GM21825 (cell line): ENCODE data around the gene CELF4.
"Not testable (repeated sequence)": the region's sequence is repeated elsewhere in the genome, so short reads cannot be mapped to it uniquely, and the experiment has no call there.

Source experiments
- ATAC-seq: cut with Tn5 transposase; IDR thresholded peaks from one replicate; pipeline ENCODE4 v1.9.1; 2021; ENCODE audit warnings: mild to moderate bottlenecking, moderate library complexity; ENCODE audit not compliant: unreplicated experiment

CELF4 gene

DNA sequence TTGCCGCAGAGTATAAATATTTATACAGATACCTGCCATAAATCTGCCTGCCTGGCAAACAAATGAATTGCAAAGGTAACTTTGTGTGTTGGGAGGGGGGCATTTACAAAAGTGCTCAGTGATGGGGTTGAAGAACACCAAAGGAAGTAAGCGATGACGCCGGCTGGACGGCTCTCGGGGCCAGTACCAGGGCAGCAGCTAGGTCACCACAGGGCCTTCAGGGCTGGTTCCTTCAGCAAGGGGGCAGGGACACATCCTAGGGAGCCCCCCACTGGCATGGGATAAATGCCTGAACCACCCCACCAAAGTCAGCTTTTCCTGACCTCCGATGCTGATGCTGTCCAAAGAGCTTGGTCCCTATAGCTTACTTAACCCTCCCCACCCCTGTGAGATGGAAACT is 190.4 kb downstream of the CELF4 start:
- ATAC-seq: no peak

- ATAC-seq: no peak
Measured at GRCh38 chr18:37368110-37368954, 197.3 kb downstream of the CELF4 start.

DNA sequence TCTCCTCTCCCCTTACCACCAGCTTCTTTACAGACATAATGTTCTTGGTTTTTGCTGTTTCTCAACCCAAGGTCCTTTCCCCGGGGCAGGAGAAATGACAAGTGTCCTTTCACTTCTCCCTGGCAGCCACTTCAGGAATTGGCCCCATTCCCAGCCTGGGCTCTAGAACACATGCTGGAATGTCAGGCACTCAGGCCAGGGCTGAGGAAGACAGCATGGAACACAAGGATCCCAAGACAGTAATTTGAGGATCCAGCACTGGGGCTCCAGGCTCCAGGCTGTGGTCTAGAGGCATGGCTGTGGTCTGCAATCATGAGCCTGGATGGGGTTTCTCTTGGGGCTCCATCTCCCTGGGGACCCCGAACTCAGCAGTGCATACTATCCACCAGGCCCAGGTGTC is 201.4 kb downstream of the CELF4 start:
- no peak for ATAC-seq

GRCh38 chr18:37362158-37362890 is 203.3 kb downstream of the CELF4 start:
- no peak for ATAC-seq

- no peak for ATAC-seq
Measured at GRCh38 chr18:37361335-37362157, 204.1 kb downstream of the CELF4 start.

DNA sequence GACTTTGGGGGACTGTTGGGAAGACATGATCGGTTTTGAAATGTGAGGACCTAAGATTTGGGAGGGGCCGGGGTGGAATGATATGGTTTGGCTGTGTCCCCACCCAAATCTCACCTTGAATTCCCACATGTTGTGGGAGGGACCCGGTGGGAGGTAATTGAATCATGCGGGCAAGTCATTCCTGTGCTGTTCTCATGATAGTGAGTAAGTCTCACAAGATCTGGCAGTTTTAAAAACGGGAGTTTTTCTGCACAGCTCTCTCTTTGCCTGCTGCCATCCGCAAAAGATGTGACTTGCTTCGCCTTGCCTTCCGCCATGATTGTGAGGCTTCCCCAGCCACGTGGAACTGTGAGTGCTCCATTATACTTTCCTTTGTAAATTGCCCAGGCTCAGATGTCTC is 207.5 kb downstream of the CELF4 start:
- ATAC-seq: not testable (repeated sequence)

GRCh38 chr18:37355772-37356171 is 209.8 kb downstream of the CELF4 start:
- no peak for ATAC-seq

DNA sequence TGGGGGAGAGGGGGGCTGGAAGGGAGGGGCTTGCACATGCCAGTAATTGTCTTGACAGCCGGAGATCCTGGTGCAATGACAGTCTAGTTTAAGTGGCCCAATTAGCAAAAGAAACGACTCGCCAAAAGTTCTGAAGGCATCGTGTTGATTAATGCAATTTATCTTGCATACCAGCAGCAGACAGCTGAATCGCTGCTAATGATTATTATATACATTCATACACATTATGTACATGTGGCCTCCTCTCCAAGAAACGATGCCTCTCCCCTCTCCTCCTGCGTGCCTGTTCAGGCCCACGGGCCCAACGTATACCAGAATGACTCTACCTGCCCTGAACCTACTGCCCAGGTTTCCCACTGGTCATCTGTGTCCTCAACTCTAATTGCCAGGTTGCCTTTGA is 214.5 kb downstream of the CELF4 start:
- no peak for ATAC-seq

GRCh38 chr18:37348729-37349128 is 216.9 kb downstream of the CELF4 start:
- ATAC-seq: no peak

DNA sequence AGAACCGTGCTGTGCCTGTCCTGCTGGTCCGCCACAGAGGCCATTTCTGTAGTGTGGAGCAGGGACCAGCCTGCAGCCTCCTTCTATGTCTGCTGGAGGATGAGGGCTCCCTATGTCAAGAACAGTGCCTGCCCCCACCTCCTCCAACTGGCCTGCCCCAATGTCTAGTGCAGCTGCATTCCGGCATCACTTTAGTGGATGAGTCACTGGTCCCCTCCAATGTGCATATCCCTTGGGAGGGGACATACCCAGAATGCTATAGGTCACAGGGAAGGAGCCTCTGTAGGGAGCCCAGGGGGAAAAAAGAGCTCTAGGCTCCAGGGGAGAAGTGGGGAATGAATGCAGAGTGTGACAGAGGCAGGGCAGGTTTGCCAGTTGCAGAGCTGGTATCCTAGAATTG is 219.6 kb downstream of the CELF4 start:
- ATAC-seq: no peak

GRCh38 chr18:37343542-37343851 is 222.1 kb downstream of the CELF4 start:
- ATAC-seq: no peak

GRCh38 chr18:37341473-37342086 is 224.0 kb downstream of the CELF4 start:
- ATAC-seq: no peak

GRCh38 chr18:37341016-37341415 is 224.6 kb downstream of the CELF4 start:
- ATAC-seq: no peak

- ATAC-seq: no peak
Measured at GRCh38 chr18:37339701-37340215, 225.8 kb downstream of the CELF4 start.

GRCh38 chr18:37336568-37337285 is 228.9 kb downstream of the CELF4 start:
- no peak for ATAC-seq

DNA sequence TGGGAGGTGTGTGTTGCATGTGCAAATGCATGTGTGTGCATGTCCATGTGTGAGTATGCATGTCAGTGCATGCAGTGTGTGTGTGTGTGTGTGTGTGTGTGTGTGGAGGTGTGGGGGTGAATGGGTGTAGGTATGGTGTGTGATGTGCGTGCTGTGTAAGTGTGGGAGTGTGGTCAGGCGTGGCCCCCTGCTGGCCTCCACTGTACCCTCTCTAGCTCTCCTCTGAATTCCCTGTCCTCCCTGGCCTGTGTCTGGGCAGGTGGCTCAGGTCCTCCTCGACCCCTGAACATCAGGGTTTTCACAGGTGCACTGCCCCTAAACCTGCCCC is 230.2 kb downstream of the CELF4 start:
- ATAC-seq: no peak

GRCh38 chr18:37334631-37335408 is 230.8 kb downstream of the CELF4 start:
- no peak for ATAC-seq

- no peak for ATAC-seq
Measured at GRCh38 chr18:37332628-37333420, 232.8 kb downstream of the CELF4 start.

DNA sequence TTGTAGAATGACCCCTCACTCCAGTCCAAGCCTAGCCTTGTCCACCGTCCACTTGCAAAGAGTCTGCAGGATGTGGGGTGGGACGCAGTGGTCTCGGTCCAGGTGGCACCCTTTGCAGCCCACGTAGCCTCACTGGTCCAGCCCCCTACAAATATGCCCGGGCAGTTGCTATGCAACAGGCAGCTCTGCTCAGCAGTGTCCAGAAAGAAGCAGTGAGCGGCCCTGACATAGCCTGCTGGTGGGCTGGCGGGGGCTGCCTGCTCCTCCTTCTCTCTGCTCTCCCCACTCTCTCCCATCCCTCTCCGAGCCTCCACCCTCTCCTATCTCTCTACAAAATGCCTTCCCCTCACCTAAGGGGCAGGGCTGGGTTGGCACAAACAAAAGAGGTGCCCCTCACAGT is 233.4 kb downstream of the CELF4 start:
- no peak for ATAC-seq
